ENCODE results near the gene PTOV1. TPM values are rescaled to one million over a fixed set of nuclear protein-coding genes. Genes with fewer than 3 reads are reported as not detected.
A peak's percentile ranks its signal among the peaks of the same experiment; 100 is the strongest.

PTOV1 gene
- total RNA-seq, 1 donor from 2014 or later, result 124 TPM

GRCh38 chr19:49869484-49870308 lies 18.7 kb downstream of the PTOV1 start:
- ATAC-seq (peak; percentile 85 to 89), DNase-seq (peak; percentile 95)
- Histone ChIP-seq H3K4me1 (peaks cover 45% of the 10 kb centered on the region), H3K36me3 (peaks cover 15% of the 10 kb centered on the region), H3K27ac (peak overlapping the region; percentile 85), H3K27me3 (ENCODE audit: low read depth) (no peaks in the 10 kb centered on the region), H3K9me3 (no peaks in the 10 kb centered on the region), H3K4me3 (peak overlapping the region; percentile 70)
- TF ChIP-seq, protein P1, sequence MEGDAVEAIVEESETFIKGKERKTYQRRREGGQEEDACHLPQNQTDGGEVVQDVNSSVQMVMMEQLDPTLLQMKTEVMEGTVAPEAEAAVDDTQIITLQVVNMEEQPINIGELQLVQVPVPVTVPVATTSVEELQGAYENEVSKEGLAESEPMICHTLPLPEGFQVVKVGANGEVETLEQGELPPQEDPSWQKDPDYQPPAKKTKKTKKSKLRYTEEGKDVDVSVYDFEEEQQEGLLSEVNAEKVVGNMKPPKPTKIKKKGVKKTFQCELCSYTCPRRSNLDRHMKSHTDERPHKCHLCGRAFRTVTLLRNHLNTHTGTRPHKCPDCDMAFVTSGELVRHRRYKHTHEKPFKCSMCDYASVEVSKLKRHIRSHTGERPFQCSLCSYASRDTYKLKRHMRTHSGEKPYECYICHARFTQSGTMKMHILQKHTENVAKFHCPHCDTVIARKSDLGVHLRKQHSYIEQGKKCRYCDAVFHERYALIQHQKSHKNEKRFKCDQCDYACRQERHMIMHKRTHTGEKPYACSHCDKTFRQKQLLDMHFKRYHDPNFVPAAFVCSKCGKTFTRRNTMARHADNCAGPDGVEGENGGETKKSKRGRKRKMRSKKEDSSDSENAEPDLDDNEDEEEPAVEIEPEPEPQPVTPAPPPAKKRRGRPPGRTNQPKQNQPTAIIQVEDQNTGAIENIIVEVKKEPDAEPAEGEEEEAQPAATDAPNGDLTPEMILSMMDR (IDR thresholded peaks at IDR 0.05), result peak; percentile 12
- intact Hi-C loops (cut with DNase I), result no loop called here

DNA sequence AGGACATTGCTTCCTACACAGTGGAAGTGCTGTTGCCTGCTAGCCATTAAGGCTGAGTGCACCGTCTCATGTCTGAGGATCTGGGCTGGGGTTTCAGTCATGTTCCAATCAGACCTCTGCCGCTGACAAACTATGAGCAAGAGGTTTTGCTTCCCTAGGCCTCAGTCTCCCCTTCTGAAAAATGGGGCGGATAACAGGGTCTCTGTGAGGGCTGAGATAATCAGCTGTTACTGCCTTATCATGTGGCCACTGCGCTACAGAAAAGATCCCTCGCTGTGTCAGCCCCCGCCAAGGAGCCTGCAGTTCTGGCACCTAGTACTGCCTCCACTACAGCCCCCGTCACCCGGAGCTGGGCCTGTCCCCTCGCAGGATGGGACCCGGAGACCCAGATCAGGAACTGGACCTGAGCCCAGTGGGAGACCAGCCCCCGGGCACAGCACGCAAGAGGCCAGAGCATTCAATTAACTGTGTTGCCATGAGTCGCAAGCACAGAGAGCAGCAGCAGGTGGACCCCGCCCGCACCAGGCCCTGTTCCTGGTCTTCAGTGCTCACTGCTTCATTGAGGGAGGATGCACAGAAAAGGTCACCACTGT lies 19.4 kb downstream of the PTOV1 start:
- H3K36me3 ChIP-seq, result peaks cover 10% of the 10 kb centered on the region
- peaks cover 44% of the 10 kb centered on the region for H3K4me1 ChIP-seq
- intact Hi-C loops (cut with DNase I), result no loop called here
- peak; percentile 55 for DNase-seq
- H3K4me3 ChIP-seq, result peak overlapping the region; percentile 70
- H3K27me3 ChIP-seq (ENCODE audit: low read depth), result no peaks in the 10 kb centered on the region
- TF ChIP-seq, protein P1 (IDR thresholded peaks at IDR 0.05), result no peak
- peak overlapping the region; percentile 85 for H3K27ac ChIP-seq
- ATAC-seq, result no peak
- H3K9me3 ChIP-seq, result no peaks in the 10 kb centered on the region

DNA sequence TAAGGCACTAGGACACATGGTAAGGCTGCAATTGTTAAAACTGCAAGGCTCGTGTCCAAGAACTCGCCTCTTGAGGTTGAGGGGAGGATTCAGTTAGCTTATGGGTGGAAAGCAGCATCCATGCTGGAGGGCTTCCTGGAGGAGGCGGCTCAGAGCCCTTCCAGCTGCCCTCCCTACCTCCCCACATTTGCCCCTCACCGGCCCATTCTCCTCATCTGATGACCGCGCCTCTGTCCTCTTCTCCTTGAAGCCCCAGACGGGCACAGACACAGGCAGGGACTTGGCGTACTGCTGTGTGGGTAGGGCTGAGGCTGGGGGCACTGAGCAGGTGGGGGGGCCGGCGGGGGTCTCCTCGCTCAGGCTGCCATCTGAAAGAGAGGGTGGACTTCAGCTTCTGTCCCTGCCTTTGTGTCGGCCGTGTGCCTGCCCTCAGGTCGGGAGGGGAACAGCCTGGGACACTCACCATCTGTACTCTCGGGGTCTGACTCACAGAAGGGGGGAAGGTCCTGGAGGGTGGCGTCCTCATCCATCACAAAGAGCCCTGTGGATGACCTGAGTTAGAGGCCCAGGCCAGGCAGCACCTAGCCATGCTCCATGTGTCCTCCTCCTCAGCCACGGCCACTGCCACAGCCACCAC lies 20.5 kb downstream of the PTOV1 start:
- intact Hi-C loops (cut with DNase I), result no loop called here
- TF ChIP-seq, protein P1 (IDR thresholded peaks at IDR 0.05), result no peak
- no peak for DNase-seq
- peaks cover 38% of the 10 kb centered on the region for H3K4me1 ChIP-seq
- H3K36me3 ChIP-seq, result peaks cover 10% of the 10 kb centered on the region
- H3K27ac ChIP-seq, result no peak overlapping the region
- no peak overlapping the region for H3K4me3 ChIP-seq
- H3K27me3 ChIP-seq (ENCODE audit: low read depth), result no peaks in the 10 kb centered on the region
- no peak for ATAC-seq
- no peaks in the 10 kb centered on the region for H3K9me3 ChIP-seq

DNA sequence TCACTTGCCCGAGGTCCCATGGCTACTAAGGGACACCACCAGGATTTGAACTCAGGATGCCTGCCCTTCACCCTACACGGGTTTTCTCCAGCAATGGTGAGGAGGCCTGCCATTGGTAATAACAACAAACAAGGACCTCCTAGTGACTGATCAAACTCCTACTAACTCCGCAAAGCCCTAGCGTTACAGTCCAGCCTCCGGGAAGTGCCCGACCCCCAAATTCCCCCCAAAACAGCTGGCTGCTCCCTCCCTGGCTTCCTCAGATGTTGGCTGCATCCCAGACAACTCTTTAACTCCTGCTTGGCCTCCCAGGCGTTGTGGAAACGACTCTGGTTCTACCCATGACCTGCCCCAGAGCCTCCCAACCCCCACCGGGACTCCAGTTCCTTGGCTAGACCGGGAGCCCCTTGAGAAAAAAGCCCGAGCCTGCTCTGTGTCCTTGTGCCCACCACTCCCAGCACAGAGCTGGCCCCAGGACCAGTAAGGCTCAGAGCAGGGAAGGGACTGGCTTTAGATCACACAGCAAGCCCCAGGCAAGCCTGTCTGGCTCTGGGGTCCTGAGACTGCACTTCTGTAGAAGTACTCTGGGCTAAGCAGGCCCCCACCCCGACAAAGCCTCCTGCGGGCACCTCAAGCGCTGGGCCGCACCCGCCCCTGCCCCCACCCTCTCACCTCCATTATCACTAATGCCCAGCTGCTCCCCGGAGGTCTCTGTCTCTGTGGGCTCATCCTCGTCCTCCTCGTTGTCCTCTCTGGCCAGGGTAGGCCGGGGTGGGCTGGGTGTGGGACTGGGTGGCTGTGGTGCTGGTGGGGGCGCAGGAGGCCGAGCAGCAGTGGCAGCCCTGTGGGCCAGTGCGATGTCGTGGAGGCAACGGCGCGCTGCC lies 21.5 kb downstream of the PTOV1 start:
- intact Hi-C loops (cut with DNase I), result no loop called here
- Histone ChIP-seq H3K36me3 (peaks cover 10% of the 10 kb centered on the region), H3K4me1 (peaks cover 35% of the 10 kb centered on the region), H3K9me3 (no peaks in the 10 kb centered on the region), H3K27me3 (ENCODE audit: low read depth) (no peaks in the 10 kb centered on the region), H3K4me3 (no peak overlapping the region), H3K27ac (no peak overlapping the region)
- DNase-seq (no peak), ATAC-seq (no peak)
- TF ChIP-seq, protein P1 (IDR thresholded peaks at IDR 0.05), result no peak

DNA sequence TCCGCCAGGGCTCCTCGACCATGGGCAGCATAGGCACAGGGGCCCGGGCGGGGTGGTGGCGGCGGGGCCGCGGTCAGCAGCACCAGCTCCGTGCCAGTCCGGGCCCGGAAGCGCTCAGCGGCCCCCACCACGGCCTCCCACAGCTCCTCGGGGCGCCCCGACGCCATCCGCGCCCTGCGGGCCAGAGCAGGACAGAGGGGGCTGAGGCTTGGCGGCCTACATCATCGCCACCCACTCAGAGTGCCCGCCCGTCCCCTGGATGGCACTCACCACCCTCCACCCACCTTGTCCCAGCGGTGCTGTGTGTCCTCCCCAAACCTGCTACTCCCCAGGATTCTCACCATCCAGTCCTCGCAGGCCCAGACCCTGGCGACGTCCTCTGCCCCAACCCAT lies 22.2 kb downstream of the PTOV1 start:
- TF ChIP-seq, protein P1 (IDR thresholded peaks at IDR 0.05), result no peak
- intact Hi-C loops (cut with DNase I), result no loop called here
- ATAC-seq (no peak), DNase-seq (no peak)
- Histone ChIP-seq H3K4me3 (no peak overlapping the region), H3K36me3 (peaks cover 10% of the 10 kb centered on the region), H3K27me3 (ENCODE audit: low read depth) (no peaks in the 10 kb centered on the region), H3K4me1 (peaks cover 31% of the 10 kb centered on the region), H3K27ac (no peak overlapping the region), H3K9me3 (no peaks in the 10 kb centered on the region)

All from lower lobe of right lung (tissue), 2 donors.